Activated CD4-positive, CD25-positive, alpha-beta regulatory T cell treated with anti-CD3 and anti-CD28 coated beads, Interleukin-2, amount 50 U/mL, for 24 hours (primary cell): ENCODE data around the gene ARHGAP25.

ENCODE experiments used
- ATAC-seq, 2 donors: fragments of 150-1000 bp; cut with Tn5 transposase; one replicate each; pipeline ENCODE4 v1.10.0; 2021; ENCODE audit warnings: mild to moderate bottlenecking in 1 of 2, moderate library complexity in 1 of 2

Gene ARHGAP25

DNA sequence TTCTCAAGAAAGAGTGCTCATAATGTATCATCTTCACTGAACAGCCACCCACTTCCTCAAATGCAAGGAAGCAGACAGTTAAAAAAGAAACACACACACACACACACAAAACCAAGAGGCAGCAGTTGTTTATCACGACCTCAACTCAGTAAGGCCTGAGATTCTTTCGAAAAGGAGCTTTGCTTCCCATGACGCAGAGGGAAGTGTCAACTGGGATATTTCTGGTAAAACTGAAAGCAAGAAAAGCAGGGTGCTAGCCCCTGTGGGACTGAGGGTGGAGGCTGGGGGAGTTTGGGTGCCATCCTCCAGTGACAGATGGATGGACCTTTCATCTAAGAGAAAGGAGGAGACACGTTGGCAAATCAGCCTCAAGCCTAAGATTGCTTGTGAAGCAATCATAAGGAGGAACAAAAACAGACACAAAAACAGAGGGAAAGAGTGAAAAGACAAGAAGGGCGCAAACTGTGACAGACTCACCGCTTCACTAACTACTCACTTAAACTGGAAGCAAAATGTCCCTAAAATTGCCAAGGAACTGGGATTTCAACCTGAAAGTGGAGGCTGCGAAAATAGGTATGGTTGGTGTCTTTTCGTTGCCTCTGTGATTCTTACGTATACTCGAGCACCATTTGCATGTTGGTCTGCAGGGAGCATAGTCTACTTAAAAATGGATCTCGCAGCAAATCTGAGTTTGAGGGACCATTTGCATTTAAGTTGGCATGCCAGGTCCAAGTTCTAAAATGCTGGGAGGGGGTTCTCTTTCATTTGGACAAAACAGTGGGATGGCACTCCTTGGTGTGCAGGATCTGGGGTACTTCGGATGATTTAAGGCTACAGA lies at the start of gene ARHGAP25:
TSS of gene ARHGAP25 (plus strand) at position 124 of the 838 bp plus-strand sequence. CDS start at position 513, 389 bp downstream.
- peak; percentile 61 to 62 for ATAC-seq

- no peak for ATAC-seq
Measured at GRCh38 chr2:68686178-68686577, 48.4 kb upstream of the ARHGAP25 start.

DNA sequence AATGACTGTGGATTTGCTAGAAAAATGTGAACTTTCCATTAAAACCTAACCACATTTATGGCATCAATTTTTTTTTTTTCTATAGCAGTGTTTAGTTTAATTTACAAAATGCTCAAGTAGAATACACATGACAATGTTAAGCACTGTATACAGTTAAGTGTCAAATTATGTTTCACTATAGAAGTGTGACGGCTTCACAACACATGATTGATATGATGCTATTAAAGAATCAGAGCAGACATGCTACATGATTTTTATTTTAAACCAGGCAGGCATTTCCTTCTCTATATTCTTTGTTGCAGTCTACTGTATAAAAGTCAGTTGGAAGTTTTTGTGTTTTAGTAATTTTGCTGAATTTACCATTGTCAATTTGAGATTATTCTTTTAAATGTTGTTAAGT lies 47.6 kb upstream of the ARHGAP25 start:
- ATAC-seq: no peak

GRCh38 chr2:68689553-68690537 lies 44.8 kb upstream of the ARHGAP25 start:
- ATAC-seq: peak; percentile 60 to 70

DNA sequence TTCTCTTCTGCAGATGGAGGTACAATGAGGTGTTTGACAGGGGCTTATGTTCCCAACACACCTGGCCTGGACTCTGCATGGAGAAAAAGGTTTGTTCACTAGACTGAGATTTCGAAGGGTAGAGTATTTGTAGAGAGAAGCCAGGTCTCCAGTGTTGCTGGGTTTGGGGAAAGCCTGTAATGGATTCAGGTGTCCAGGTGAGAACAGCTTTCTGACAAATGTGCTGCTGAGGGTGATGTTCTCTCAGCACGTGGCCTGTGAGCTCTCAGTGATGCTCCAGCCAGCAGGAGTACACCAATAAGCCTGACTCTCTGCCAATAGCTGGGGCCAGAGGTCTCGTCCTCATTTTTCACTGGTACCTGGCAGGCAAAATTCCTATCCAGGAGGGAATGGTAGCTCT lies 43.8 kb upstream of the ARHGAP25 start:
- ATAC-seq: no peak

- ATAC-seq: no peak
Measured at GRCh38 chr2:68692511-68692910, 42.1 kb upstream of the ARHGAP25 start.

GRCh38 chr2:68693951-68694350 lies 40.7 kb upstream of the ARHGAP25 start:
- no peak for ATAC-seq

DNA sequence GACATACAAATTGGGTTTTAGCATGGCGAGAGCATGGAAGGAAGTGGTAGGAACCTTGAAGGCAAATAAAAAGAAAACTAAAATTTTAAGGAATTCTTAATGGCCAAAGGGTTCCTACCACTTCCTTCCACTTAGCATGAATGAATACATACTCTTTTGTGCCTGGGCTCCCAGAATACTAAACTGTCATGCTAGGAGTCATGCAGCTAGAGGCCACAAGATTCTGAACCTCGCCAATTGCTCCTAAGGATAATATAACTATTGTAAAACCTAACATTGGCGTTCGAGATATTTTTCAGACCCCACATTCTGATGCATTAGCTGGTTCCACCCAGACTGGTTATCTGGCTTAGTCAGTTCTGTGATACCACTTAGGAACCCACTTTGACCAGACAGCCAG lies 38.6 kb upstream of the ARHGAP25 start:
- ATAC-seq: no peak

- ATAC-seq: no peak
Measured at GRCh38 chr2:68696554-68696953, 38.1 kb upstream of the ARHGAP25 start.

- ATAC-seq: no peak
Measured at GRCh38 chr2:68698567-68699377, 35.8 kb upstream of the ARHGAP25 start.

- ATAC-seq: no peak
Measured at GRCh38 chr2:68700560-68700959, 34.1 kb upstream of the ARHGAP25 start.

GRCh38 chr2:68706637-68707036 lies 28.0 kb upstream of the ARHGAP25 start:
- ATAC-seq: no peak

GRCh38 chr2:68708629-68709028 lies 26.0 kb upstream of the ARHGAP25 start:
- no peak for ATAC-seq

DNA sequence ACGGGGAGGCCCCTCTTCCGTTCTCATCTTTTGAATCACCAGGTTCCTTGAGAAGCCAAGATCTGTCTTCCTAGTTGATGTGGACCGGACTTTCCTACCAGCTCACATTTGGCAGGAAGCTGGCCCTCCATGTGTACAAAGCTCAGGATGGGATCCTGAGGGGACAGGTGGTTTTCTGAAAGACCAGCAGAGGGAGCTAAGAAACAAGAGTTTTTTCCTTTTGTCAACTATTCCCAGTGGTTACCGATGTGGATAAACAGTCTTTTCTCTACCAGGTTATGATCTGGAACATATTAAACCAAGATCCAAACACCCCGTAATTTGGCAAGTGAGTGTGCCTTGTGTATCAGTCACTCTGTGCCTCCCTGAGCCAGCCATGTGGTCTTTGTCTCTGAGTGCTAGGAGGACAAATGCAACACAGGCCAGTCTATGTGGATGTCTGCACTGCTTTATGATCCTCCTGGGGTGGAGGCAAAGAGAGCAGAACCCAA lies 25.1 kb upstream of the ARHGAP25 start:
- peak; percentile 63 to 83 for ATAC-seq

GRCh38 chr2:68710336-68710735 lies 24.3 kb upstream of the ARHGAP25 start:
- no peak for ATAC-seq

DNA sequence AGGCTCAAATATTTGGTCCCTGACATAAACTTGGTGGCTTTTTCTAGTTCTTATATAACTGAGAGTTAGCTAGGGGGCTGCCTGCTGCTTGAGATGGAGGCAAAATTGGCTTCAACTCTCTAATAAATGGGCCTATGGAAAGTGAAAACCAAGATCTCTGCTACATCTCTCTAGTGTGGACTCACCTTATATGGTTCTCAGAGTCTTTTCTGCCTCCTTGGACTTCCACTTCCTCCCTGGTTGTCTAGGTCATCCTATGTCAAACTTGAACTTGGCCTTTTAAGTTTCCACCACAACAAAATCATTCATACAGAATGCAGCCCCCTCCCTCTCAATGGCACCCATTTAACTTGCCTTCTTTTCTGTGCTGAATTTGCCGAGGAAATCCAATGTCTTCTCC lies 23.9 kb upstream of the ARHGAP25 start:
- ATAC-seq: no peak

DNA sequence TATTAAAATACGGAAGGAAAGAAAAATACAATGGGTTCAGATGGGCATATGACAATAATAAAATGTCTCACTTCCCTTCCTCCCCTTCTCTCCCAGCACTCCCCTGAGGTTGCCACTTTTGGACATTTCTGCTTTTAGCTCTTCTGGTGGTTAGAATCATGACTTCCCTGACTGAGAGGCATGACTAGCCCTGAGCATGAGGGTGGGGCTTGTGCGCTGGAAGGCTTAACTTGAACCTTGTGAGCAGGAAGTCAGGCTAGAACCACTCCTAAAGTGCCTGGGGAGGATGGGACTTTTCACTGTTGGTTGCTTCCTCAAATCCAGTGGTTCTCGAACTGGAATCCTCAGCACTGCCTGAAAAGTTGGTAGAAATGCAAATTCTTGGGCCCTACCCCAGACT lies 19.7 kb upstream of the ARHGAP25 start:
- ATAC-seq: no peak

DNA sequence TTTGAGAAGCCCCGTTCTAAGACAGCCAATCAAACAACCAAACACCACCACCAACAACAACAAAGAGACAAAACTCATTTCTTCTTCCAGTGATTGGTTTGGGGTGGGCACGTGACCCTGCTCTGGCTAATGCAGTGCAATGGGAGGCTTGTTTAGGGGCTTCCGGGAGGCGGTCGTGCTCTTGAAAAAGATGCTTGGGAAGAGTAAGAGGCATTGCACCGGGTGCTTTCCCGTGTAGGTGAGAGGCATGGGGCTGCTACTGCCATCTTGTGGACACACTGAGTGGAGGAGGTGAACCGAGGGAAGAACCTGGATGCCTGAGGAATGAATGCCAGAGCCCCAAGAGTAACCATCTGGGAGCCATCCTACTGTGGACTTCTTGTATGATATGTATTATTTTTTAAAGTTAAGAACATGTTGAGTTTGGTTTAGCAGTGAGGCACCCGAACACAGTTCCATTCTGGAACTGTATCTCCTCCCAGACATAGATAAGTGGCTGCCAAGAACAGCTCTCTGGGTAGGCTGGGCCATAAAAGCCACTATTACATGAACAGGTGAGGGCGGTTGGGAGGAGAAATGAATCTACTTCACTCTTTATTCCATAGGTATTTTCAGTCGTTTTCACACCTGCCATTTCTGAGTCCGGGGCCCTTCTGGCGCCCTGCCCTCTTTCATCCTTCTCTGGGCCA lies 19.1 kb upstream of the ARHGAP25 start:
- ATAC-seq: no peak

DNA sequence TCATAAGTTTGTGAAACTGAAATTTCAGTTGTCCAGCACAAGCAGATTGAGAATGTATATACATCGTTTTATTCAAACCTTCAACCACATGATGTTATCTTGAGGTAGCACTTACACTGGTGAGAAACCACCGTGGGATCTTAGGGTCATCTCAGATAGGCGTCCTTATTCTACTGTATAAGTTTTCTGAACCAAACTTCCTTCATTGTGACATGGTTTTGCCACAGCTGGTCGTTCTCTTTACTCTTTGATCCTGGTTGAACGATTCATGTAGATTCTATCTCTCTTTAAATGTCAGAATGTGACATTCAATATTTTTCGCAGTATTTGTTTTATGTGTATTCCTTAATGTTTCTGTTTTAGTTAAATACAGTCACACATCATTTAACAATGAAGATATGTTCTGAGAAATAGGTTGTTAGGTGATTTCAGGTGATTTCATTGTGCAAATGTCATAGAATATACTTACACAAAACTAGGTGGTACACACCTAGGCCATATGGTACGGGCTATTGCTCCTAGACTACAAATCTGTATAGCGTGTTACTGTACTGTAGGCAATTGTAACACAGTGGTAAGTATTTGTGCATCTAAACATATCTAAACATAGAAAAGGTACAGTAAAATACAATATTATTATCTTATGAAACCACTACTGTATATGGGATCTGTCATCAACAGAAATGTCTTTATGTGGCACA lies 17.9 kb upstream of the ARHGAP25 start:
- peak; percentile 4 to 5 for ATAC-seq

DNA sequence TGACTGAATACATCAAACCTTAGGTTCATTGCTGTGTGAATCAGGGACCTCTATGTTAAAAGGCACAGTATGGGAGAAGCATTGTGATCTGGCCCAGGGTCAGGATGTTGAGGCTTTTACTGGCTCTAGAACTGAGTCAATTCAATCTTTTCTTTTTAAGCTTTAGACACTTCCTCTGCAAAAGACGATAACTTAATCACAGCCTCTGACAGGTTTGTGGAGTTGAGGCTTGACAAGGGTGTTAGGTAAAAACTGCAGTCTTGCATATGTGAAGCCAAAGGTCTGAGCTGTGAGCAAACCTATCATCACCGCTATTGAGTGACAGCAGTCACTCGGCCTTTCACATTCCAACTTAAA lies 17.3 kb upstream of the ARHGAP25 start:
- ATAC-seq: peak; percentile 89 to 90

DNA sequence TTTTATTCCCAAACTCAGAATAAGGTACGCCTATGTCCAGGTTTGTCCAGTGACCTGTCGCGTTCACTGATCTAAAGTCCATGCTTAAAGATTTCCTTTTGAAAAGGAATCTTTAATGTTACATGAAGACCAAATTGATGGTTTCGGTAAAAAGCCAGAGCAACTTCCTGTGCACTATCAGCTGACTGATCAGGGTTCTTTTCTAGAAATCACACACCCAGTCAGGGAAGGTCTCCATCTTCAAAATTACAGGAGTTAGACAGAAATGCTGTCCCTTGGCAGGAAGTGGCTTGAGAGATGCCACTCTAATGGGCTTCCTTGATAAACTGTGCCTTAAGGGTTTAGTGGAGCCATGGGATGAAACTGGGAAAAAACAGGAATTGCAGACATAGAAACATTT lies 14.7 kb upstream of the ARHGAP25 start:
- no peak for ATAC-seq
